ENCODE measurements around the gene MICOS13. TPM values are rescaled to one million over a fixed set of nuclear protein-coding genes. Genes with fewer than 3 reads are reported as not detected.

MICOS13 gene
- total and polyA plus RNA-seq, 8 donors, result 11.0 to 171 (median 70.8) TPM

- Histone ChIP-seq H3K9me3 (no peaks in the 10 kb centered on the region), H3K4me1 (peaks cover 75 to 99% (median 89%) of the 10 kb centered on the region in 4 donors), H3K36me3 (peaks cover 29 to 65% (median 53%) of the 10 kb centered on the region in 4 donors), H3K27me3 (no peaks in the 10 kb centered on the region), H3K27ac (peak overlapping the region in 3 of 5 donors; percentile 25 to 39 (median 38)), H3K4me3 (no peak overlapping the region)
- 68 to 83% (median 78%) methylated on average over 9 of the region's 9 CpGs for WGBS, 5 donors
- DNase-seq, result no peak
- intact Hi-C loops (cut with DNase I; ENCODE audit: low total_unique reads), result no loop called here
- TF ChIP-seq POLR2AphosphoS5 (IDR thresholded peaks at IDR 0.05) (no peak), POLR2A (IDR thresholded peaks at IDR 0.05) (no peak), EP300 (IDR thresholded peaks at IDR 0.05) (no peak)
- TF ChIP-seq, protein P1, sequence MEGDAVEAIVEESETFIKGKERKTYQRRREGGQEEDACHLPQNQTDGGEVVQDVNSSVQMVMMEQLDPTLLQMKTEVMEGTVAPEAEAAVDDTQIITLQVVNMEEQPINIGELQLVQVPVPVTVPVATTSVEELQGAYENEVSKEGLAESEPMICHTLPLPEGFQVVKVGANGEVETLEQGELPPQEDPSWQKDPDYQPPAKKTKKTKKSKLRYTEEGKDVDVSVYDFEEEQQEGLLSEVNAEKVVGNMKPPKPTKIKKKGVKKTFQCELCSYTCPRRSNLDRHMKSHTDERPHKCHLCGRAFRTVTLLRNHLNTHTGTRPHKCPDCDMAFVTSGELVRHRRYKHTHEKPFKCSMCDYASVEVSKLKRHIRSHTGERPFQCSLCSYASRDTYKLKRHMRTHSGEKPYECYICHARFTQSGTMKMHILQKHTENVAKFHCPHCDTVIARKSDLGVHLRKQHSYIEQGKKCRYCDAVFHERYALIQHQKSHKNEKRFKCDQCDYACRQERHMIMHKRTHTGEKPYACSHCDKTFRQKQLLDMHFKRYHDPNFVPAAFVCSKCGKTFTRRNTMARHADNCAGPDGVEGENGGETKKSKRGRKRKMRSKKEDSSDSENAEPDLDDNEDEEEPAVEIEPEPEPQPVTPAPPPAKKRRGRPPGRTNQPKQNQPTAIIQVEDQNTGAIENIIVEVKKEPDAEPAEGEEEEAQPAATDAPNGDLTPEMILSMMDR (IDR thresholded peaks at IDR 0.05), result no peak
Measured at GRCh38 chr19:5628919-5629481, 51.3 kb downstream of the MICOS13 start.

GRCh38 chr19:5628461-5628860 lies 51.9 kb downstream of the MICOS13 start:
- intact Hi-C loops (cut with DNase I; ENCODE audit: low total_unique reads), result no loop called here
- no peaks in the 10 kb centered on the region for H3K27me3 ChIP-seq
- no peak for DNase-seq
- peaks cover 75 to 96% (median 86%) of the 10 kb centered on the region in 4 donors for H3K4me1 ChIP-seq
- no peaks in the 10 kb centered on the region for H3K9me3 ChIP-seq
- H3K27ac ChIP-seq, result peak overlapping the region in 3 of 5 donors; percentile 34 to 39 (median 38)
- peaks cover 29 to 65% (median 53%) of the 10 kb centered on the region in 4 donors for H3K36me3 ChIP-seq
- no peak overlapping the region for H3K4me3 ChIP-seq
- TF ChIP-seq POLR2AphosphoS5 (IDR thresholded peaks at IDR 0.05), result no peak
- no peak for TF ChIP-seq EP300 (IDR thresholded peaks at IDR 0.05)
- TF ChIP-seq POLR2A (IDR thresholded peaks at IDR 0.05), result no peak
- TF ChIP-seq, protein P1 (IDR thresholded peaks at IDR 0.05), result no peak
- 58 to 92% (median 74%) methylated on average over 1 of the region's 1 CpG for WGBS, 5 donors

Other genes with a start within 250 kb of the MICOS13 start
- gene ZNRF4, start 225.1 kb downstream of the MICOS13 start, total RNA-seq, result not detected
- gene ZNRF4, start 225.1 kb downstream of the MICOS13 start, polyA plus RNA-seq, result not detected
- under 1 TPM in 1 of 5 donors, not detected in 4; 0.18 TPM for gene TINCR, start 112.6 kb downstream of the MICOS13 start, total RNA-seq
- gene TINCR, start 112.6 kb downstream of the MICOS13 start, polyA plus RNA-seq, result 10 to 100 TPM in 1 of 3 donors, under 1 TPM in 2; 0.15 to 14.2 (median 0.19) TPM
- 100 to 1,000 TPM in 4 of 5 donors, 10 to 100 TPM in 1; 67.2 to 237 (median 126) TPM for gene SAFB2, start 57.7 kb downstream of the MICOS13 start, total RNA-seq
- 10 to 100 TPM; 38.5 to 49.8 (median 46.6) TPM for gene SAFB2, start 57.7 kb downstream of the MICOS13 start, polyA plus RNA-seq
- gene SAFB, start 57.4 kb downstream of the MICOS13 start, total RNA-seq, result 100 to 1,000 TPM in 3 of 5 donors, 10 to 100 TPM in 2; 46.1 to 636 (median 195) TPM
- gene SAFB, start 57.4 kb downstream of the MICOS13 start, polyA plus RNA-seq, result 10 to 100 TPM; 33.1 to 46.3 (median 39.0) TPM
- gene HSD11B1L, start 511 bp upstream of the MICOS13 start, total RNA-seq, result 10 to 100 TPM in 1 of 5 donors, 1 to 10 TPM in 3, under 1 TPM in 1; 0.89 to 26.8 (median 2.0) TPM
- 10 to 100 TPM in 2 of 3 donors, 1 to 10 TPM in 1; 8.9 to 16.5 (median 11.2) TPM for gene HSD11B1L, start 511 bp upstream of the MICOS13 start, polyA plus RNA-seq
- gene RPL36, start 9.8 kb upstream of the MICOS13 start, total RNA-seq, result 100 to 1,000 TPM; 121 to 772 (median 289) TPM
- 1,000 to 10,000 TPM; 1,713 to 2,132 (median 1,726) TPM for gene RPL36, start 9.8 kb upstream of the MICOS13 start, polyA plus RNA-seq
- gene LONP1, start 39.6 kb upstream of the MICOS13 start, total RNA-seq, result 100 to 1,000 TPM in 1 of 5 donors, 10 to 100 TPM in 3, 1 to 10 TPM in 1; 8.8 to 169 (median 57.4) TPM
- 10 to 100 TPM; 41.3 to 43.3 (median 41.7) TPM for gene LONP1, start 39.6 kb upstream of the MICOS13 start, polyA plus RNA-seq
- not detected for gene CATSPERD, start 40.1 kb upstream of the MICOS13 start, total RNA-seq
- gene CATSPERD, start 40.1 kb upstream of the MICOS13 start, polyA plus RNA-seq, result not detected
- gene PRR22, start 104.2 kb upstream of the MICOS13 start, total RNA-seq, result 10 to 100 TPM in 1 of 5 donors, 1 to 10 TPM in 2, under 1 TPM in 1, not detected in 1; 0.73 to 12.1 (median 5.4) TPM
- gene PRR22, start 104.2 kb upstream of the MICOS13 start, polyA plus RNA-seq, result 1 to 10 TPM; 4.7 to 7.8 (median 6.4) TPM
- gene DUS3L, start 110.6 kb upstream of the MICOS13 start, total RNA-seq, result 10 to 100 TPM; 25.2 to 67.5 (median 54.0) TPM
- 10 to 100 TPM; 28.9 to 42.6 (median 37.2) TPM for gene DUS3L, start 110.6 kb upstream of the MICOS13 start, polyA plus RNA-seq
- 1 to 10 TPM in 2 of 5 donors, under 1 TPM in 1, not detected in 2; 0.92 to 7.1 (median 1.8) TPM for gene NRTN, start 124.6 kb upstream of the MICOS13 start, total RNA-seq
- 1 to 10 TPM; 3.5 to 6.1 (median 4.0) TPM for gene NRTN, start 124.6 kb upstream of the MICOS13 start, polyA plus RNA-seq
- gene FUT6, start 159.2 kb upstream of the MICOS13 start, total RNA-seq, result 100 to 1,000 TPM in 1 of 5 donors, under 1 TPM in 1, not detected in 3; 0.18 to 105 TPM
- gene FUT6, start 159.2 kb upstream of the MICOS13 start, polyA plus RNA-seq, result 10 to 100 TPM in 1 of 3 donors, not detected in 2; 15.3 TPM
- 100 to 1,000 TPM in 1 of 5 donors, 1 to 10 TPM in 4; 1.1 to 119 (median 8.5) TPM for gene FUT3, start 170.9 kb upstream of the MICOS13 start, total RNA-seq
- 10 to 100 TPM in 1 of 3 donors, 1 to 10 TPM in 2; 2.0 to 36.5 (median 5.0) TPM for gene FUT3, start 170.9 kb upstream of the MICOS13 start, polyA plus RNA-seq
- gene FUT5, start 190.0 kb upstream of the MICOS13 start, total RNA-seq, result under 1 TPM in 1 of 5 donors, not detected in 4; 0.37 TPM
- gene FUT5, start 190.0 kb upstream of the MICOS13 start, polyA plus RNA-seq, result not detected
- gene NDUFA11, start 223.3 kb upstream of the MICOS13 start, total RNA-seq, result 100 to 1,000 TPM in 4 of 5 donors, 10 to 100 TPM in 1; 22.2 to 474 (median 130) TPM
- gene NDUFA11, start 223.3 kb upstream of the MICOS13 start, polyA plus RNA-seq, result 100 to 1,000 TPM; 490 to 524 (median 492) TPM
- gene VMAC, start 224.4 kb upstream of the MICOS13 start, total RNA-seq, result 10 to 100 TPM in 3 of 5 donors, 1 to 10 TPM in 2; 3.6 to 60.8 (median 13.8) TPM
- 1 to 10 TPM; 4.3 to 5.0 (median 4.7) TPM for gene VMAC, start 224.4 kb upstream of the MICOS13 start, polyA plus RNA-seq
- gene CAPS, start 233.7 kb upstream of the MICOS13 start, total RNA-seq, result 100 to 1,000 TPM in 1 of 5 donors, 10 to 100 TPM in 4; 27.2 to 143 (median 54.8) TPM
- gene CAPS, start 233.7 kb upstream of the MICOS13 start, polyA plus RNA-seq, result 10 to 100 TPM; 34.5 to 50.4 (median 44.0) TPM